Uterus (tissue), 4 donors: ENCODE measurements around the gene DMBX1. TPM values are rescaled to one million over a fixed set of nuclear protein-coding genes. Genes with fewer than 3 reads are reported as not detected.

ENCODE experiments used
- DNase-seq, 2 donors: peaks; one replicate each; pipeline ENCODE4 v3.0.0-alpha.2; 2019 to 2020
- H3K27ac ChIP-seq, 2 donors: fragments of 200-600 bp; sonication (generic); 1 replicate in 1 of 2; 2 replicates in 1 of 2; pipeline ENCODE4 v1.5.1; 2016 to 2018
- H3K27me3 ChIP-seq, 2 donors: fragments of 200-600 bp; sonication (generic); one replicate each; pipeline ENCODE4 v1.5.1; 2018 to 2019; ENCODE audit warnings: control low read depth in 1 of 2
- H3K36me3 ChIP-seq, 2 donors: fragments of 200-600 bp; sonication (generic); one replicate each; pipeline ENCODE4 v1.5.1; 2019; ENCODE audit warnings: control low read depth in 1 of 2
- H3K4me1 ChIP-seq, 2 donors: fragments of 200-600 bp; sonication (generic); one replicate each; pipeline ENCODE4 v1.5.1; 2018 to 2019; ENCODE audit warnings: control low read depth in 1 of 2
- H3K4me3 ChIP-seq, 2 donors: fragments of 200-600 bp; sonication (generic); 1 replicate in 1 of 2; 2 replicates in 1 of 2; pipeline ENCODE4 v1.5.1; 2018 to 2019; ENCODE audit warnings: mild to moderate bottlenecking in 1 of 2
- H3K9me3 ChIP-seq, 2 donors: fragments of 200-600 bp; sonication (generic); one replicate each; pipeline ENCODE4 v1.5.1; 2019; ENCODE audit warnings: control low read depth in 1 of 2
- POLR2A ChIP-seq, 2 donors: fragments of 450-650 bp; IDR thresholded peaks; one replicate each; pipeline ENCODE4 v1.6.1; 2016; ENCODE audit warnings: antibody characterized with exemption in 2 of 2, mild to moderate bottlenecking in 1 of 2, moderate library complexity in 1 of 2
- intact Hi-C: fragments of 100-400 bp; cut with DNase I; formaldehyde crosslinking; loops from one replicate; pipeline ENCODE4 v1.15.1; 2023; ENCODE audit warnings: low total_unique reads
- total RNA-seq, 4 donors: library from RNA; depleted of rRNA in 3 of 4; stranded (reverse); fragments of >200 nt in 3 of 4; gene quantifications; one replicate each; pipeline versions ENCODE4 v1.1.0 to v1.2.4, GENCODE V29; 2014 to 2023
- TF ChIP-seq, protein P1 (sequence below), 4 experiments: fragments of 200-600 bp in 2 of 4; fragments of 450-650 bp in 2 of 4; sonication (generic) in 2 of 4; IDR thresholded peaks; one replicate each; pipeline ENCODE4 v1.5.1; 2016 to 2019; ENCODE audit warnings: antibody characterized with exemption in 4 of 4, mild to moderate bottlenecking in 2 of 4, moderate library complexity in 1 of 4
- donor health status: DM: yes; HTN: yes; CAD: no.

The DMBX1 gene
- total RNA-seq, 4 donors from 2014 or later = 0.07 TPM; not detected in 3

GRCh38 chr1:46461017-46461808, 28.4 kb upstream of the DMBX1 start:
- Histone ChIP-seq H3K4me3 (no peak overlapping the region), H3K36me3 (no peaks in the 10 kb centered on the region), H3K27ac (no peak overlapping the region), H3K4me1 (no peaks in the 10 kb centered on the region), H3K9me3 (no peaks in the 10 kb centered on the region), H3K27me3 (no peaks in the 10 kb centered on the region)
- DNase-seq = no peak
- intact Hi-C loops = no loop called here
- no peak for TF ChIP-seq POLR2A (IDR thresholded peaks at IDR 0.05)

- DNase-seq = no peak
- intact Hi-C loops = no loop called here
- TF ChIP-seq POLR2A (IDR thresholded peaks at IDR 0.05) = no peak
- TF ChIP-seq, protein P1, sequence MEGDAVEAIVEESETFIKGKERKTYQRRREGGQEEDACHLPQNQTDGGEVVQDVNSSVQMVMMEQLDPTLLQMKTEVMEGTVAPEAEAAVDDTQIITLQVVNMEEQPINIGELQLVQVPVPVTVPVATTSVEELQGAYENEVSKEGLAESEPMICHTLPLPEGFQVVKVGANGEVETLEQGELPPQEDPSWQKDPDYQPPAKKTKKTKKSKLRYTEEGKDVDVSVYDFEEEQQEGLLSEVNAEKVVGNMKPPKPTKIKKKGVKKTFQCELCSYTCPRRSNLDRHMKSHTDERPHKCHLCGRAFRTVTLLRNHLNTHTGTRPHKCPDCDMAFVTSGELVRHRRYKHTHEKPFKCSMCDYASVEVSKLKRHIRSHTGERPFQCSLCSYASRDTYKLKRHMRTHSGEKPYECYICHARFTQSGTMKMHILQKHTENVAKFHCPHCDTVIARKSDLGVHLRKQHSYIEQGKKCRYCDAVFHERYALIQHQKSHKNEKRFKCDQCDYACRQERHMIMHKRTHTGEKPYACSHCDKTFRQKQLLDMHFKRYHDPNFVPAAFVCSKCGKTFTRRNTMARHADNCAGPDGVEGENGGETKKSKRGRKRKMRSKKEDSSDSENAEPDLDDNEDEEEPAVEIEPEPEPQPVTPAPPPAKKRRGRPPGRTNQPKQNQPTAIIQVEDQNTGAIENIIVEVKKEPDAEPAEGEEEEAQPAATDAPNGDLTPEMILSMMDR (IDR thresholded peaks at IDR 0.05) = no peak
- H3K4me3 ChIP-seq = no peak overlapping the region
- H3K4me1 ChIP-seq = no peaks in the 10 kb centered on the region
- H3K27me3 ChIP-seq = no peaks in the 10 kb centered on the region
- no peaks in the 10 kb centered on the region for H3K9me3 ChIP-seq
- no peaks in the 10 kb centered on the region for H3K36me3 ChIP-seq
- H3K27ac ChIP-seq = no peak overlapping the region
These were observed 27.7 kb upstream of the DMBX1 start for GRCh38 chr1:46461809-46462448.

DNA sequence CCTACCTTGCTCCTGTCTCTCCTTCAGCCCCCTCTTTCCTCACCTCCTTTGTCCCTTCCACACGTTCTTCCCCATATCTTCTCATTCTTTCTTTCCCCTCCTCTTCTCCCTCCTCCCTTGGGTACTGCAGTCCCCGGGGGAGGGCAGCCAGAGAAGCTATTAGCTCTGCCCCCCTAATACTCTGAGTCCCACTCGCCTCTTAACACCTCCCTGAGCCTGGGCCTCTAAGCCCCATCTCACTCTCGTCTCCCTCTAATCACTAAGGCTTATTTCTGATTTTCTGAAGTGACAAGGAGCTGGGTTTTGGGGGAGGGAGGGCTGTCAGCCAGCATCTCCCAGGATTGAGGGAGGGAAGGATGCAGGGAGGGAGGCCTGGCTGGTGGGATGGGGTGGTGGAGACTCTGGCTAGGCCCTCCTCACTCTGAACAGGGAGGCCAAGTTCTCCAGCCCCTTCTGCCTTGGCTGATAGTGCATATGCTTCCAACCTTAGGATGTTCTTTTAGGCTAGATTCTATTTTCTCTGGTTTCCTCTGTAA, 25.6 kb upstream of the DMBX1 start:
- Histone ChIP-seq H3K4me3 (no peak overlapping the region), H3K4me1 (no peaks in the 10 kb centered on the region), H3K9me3 (no peaks in the 10 kb centered on the region), H3K27ac (no peak overlapping the region), H3K36me3 (no peaks in the 10 kb centered on the region), H3K27me3 (no peaks in the 10 kb centered on the region)
- intact Hi-C loops = no loop called here
- no peak for DNase-seq
- TF ChIP-seq, protein P1 (IDR thresholded peaks at IDR 0.05) = no peak
- TF ChIP-seq POLR2A (IDR thresholded peaks at IDR 0.05) = no peak

DNA sequence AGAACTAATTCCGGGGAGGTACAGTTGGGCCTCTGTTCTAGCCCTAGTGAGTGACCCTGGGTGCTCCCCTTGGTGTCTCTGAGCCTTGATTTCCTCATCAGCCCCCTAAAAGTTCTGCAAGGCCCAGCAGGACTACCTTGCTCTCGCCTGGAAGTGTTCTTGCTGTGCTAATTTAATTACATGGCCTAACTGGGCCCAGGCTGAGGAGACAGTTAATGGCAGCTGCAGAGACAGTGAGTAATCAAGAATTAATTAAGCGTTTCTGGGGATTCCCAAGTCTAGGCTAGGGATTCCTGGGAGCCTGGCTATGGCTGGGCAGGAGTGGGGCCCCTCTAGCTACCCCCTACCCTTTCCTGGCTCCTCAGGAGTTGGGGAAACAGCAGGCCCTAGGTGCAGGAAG, 24.7 kb upstream of the DMBX1 start:
- H3K27ac ChIP-seq = no peak overlapping the region

DNA sequence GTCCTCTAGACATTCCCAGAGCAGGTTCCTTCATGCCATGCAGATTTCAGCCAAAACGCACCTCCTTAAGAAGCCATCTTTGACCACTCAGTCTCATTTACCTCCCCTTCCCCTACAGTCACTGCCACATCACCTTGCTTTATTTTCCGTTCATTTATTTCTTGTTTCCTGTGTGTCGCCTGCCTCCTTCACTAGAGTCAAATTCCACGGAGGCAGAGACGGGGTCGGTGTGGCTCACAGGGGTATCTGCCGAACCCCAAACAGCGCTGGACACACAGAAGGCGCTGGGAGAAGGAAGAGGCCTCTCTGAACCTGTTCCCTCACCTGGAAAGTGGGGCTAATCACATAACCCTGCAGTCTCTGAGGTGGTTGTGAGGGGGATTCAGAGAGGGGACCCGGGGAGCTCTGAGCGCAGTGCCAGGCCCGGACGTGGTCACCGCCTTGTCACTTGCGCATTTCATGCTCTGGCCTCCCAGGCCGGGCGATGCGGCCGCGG, 23.6 kb upstream of the DMBX1 start:
- no peaks in the 10 kb centered on the region for H3K4me1 ChIP-seq
- H3K27me3 ChIP-seq = no peaks in the 10 kb centered on the region
- H3K4me3 ChIP-seq = peak overlapping the region in 1 of 2 donors; percentile 45
- no peaks in the 10 kb centered on the region for H3K9me3 ChIP-seq
- intact Hi-C loops = no loop called here
- no peaks in the 10 kb centered on the region for H3K36me3 ChIP-seq
- H3K27ac ChIP-seq = no peak overlapping the region
- TF ChIP-seq, protein P1 (IDR thresholded peaks at IDR 0.05) = no peak
- TF ChIP-seq POLR2A (IDR thresholded peaks at IDR 0.05) = no peak
- no peak for DNase-seq

More for the DNA sequence above, 24.7 kb upstream of the DMBX1 start:
- TF ChIP-seq, protein P1 (IDR thresholded peaks at IDR 0.05) = no peak
- TF ChIP-seq POLR2A (IDR thresholded peaks at IDR 0.05) = no peak
- Histone ChIP-seq H3K9me3 (no peaks in the 10 kb centered on the region), H3K27me3 (no peaks in the 10 kb centered on the region), H3K36me3 (no peaks in the 10 kb centered on the region), H3K4me3 (no peak overlapping the region), H3K4me1 (no peaks in the 10 kb centered on the region)
- intact Hi-C loops = no loop called here
- no peak for DNase-seq
